Stimulated activated naive CD8-positive, alpha-beta T cell treated with anti-CD3 and anti-CD28 coated beads, Interleukin-15, amount 100 ng/mL, for 72 hours (primary cell): Measurements from ENCODE around the gene FBXO47.

Experiments
- ATAC-seq: fragments of 150-1000 bp; cut with Tn5 transposase; 2 replicates; pipeline ENCODE4 v1.10.0; 2021; ENCODE audit warnings: mild to moderate bottlenecking, moderate library complexity
- DNase-seq, 2 donors: peaks; one replicate each; pipeline ENCODE4 v3.0.0; 2021 to 2022
- H3K27ac Mint-ChIP-seq, 2 donors: one replicate each; pipeline ENCODE4 v1.8.0; 2022; ENCODE audit warnings: mild to moderate bottlenecking in 2 of 2, mixed read lengths in 2 of 2, moderate library complexity in 2 of 2
- H3K27me3 Mint-ChIP-seq: one replicate; pipeline ENCODE4 v1.8.0; 2022; ENCODE audit warnings: mixed read lengths
- H3K4me1 Mint-ChIP-seq: one replicate; pipeline ENCODE4 v1.8.0; 2022; ENCODE audit warnings: mild to moderate bottlenecking, mixed read lengths
- H3K4me3 Mint-ChIP-seq, 2 donors: one replicate each; pipeline ENCODE4 v1.8.0; 2022; ENCODE audit warnings: mild to moderate bottlenecking in 2 of 2, mixed read lengths in 2 of 2, moderate library complexity in 1 of 2
- H3K9me3 Mint-ChIP-seq, 2 donors: one replicate each; pipeline ENCODE4 v1.8.0; 2022; ENCODE audit warnings: mixed read lengths in 2 of 2

The FBXO47 gene

GRCh38 chr17:38889745-38890409 lies 77.3 kb downstream of the FBXO47 start:
- ATAC-seq = no peak
- no peak for DNase-seq
- peak overlapping the region; percentile 58 to 77 for H3K4me3 Mint-ChIP-seq
- H3K27me3 Mint-ChIP-seq = no peaks in the 10 kb centered on the region
- no peaks in the 10 kb centered on the region for H3K9me3 Mint-ChIP-seq
- H3K27ac Mint-ChIP-seq = peak overlapping the region; percentile 83 to 91
- peaks cover 100% of the 10 kb centered on the region for H3K4me1 Mint-ChIP-seq

- Mint-ChIP-seq H3K27ac (peak overlapping the region in 1 of 2 donors; percentile 88), H3K4me1 (peaks cover 97% of the 10 kb centered on the region), H3K4me3 (peak overlapping the region in 1 of 2 donors; percentile 48), H3K9me3 (no peaks in the 10 kb centered on the region), H3K27me3 (no peaks in the 10 kb centered on the region)
- no peak for ATAC-seq
- DNase-seq = no peak
Measured at GRCh38 chr17:38888842-38889241, 78.4 kb downstream of the FBXO47 start.

- H3K27me3 Mint-ChIP-seq = no peaks in the 10 kb centered on the region
- peaks cover 97% of the 10 kb centered on the region for H3K4me1 Mint-ChIP-seq
- H3K4me3 Mint-ChIP-seq = peak overlapping the region in 1 of 2 donors; percentile 63
- H3K9me3 Mint-ChIP-seq = no peaks in the 10 kb centered on the region
- ATAC-seq (no peak), DNase-seq (no peak)
- H3K27ac Mint-ChIP-seq = peak overlapping the region; percentile 76 to 81
Measured at GRCh38 chr17:38886643-38887010, 80.6 kb downstream of the FBXO47 start.
